Astrocyte (in vitro differentiated cells and primary cell): ENCODE measurements around the gene ADRA2C.

ENCODE experiments used
- CTCF ChIP-seq: IDR thresholded peaks from 2 replicates; pipeline ENCODE4 v1.5.1; 2011; ENCODE audit warnings: low read depth, mild to moderate bottlenecking, inconsistent platforms, low read length, moderate library complexity; ENCODE audit not compliant: insufficient read depth
- EZH2 ChIP-seq: IDR thresholded peaks from 2 replicates; pipeline ENCODE4 v1.6.1; 2012; ENCODE audit warnings: mild to moderate bottlenecking, low read length, inconsistent platforms; ENCODE audit not compliant: insufficient read depth

- TF ChIP-seq CTCF (no peak), EZH2 (peak; percentile 58)
These were observed 792 bp downstream of the ADRA2C start for GRCh38 chr4:3766785-3767569.
